Activated CD8-positive, alpha-beta T cell treated with anti-CD3 and anti-CD28 coated beads for 36 hours (primary cell): ENCODE measurements around the gene SACM1L. TPM values are rescaled to one million over a fixed set of nuclear protein-coding genes. Genes with fewer than 3 reads are reported as not detected.

Experiments used
- total RNA-seq, 2 experiments: library from RNA; stranded (reverse); gene quantifications; one replicate each; pipeline ENCODE4 v1.2.3, GENCODE V29; 2021

The SACM1L gene
- total RNA-seq, 2 experiments from 2014 or later: 52.6 to 56.0 TPM

Other genes starting within 250 kb of the SACM1L start
- gene LIMD1, start 94.6 kb upstream of the SACM1L start, total RNA-seq: 10 to 100 TPM; 34.5 to 36.5 TPM
- not detected for gene SLC6A20, start 107.1 kb downstream of the SACM1L start, total RNA-seq
- gene LZTFL1, start 152.7 kb downstream of the SACM1L start, total RNA-seq: 1 to 10 TPM; 4.7 TPM
- gene CCR9, start 197.1 kb downstream of the SACM1L start, total RNA-seq: under 1 TPM; 0.20 TPM